GM19043 (cell line): ENCODE results near the gene CEP112.
"Not testable (repeated sequence)": the region's sequence is repeated elsewhere in the genome, so short reads cannot be mapped to it uniquely, and the experiment has no call there.

Source experiments
- ATAC-seq: cut with Tn5 transposase; IDR thresholded peaks from one replicate; pipeline ENCODE4 v1.9.1; 2021; ENCODE audit warnings: low read depth; ENCODE audit not compliant: unreplicated experiment

CEP112 gene

DNA sequence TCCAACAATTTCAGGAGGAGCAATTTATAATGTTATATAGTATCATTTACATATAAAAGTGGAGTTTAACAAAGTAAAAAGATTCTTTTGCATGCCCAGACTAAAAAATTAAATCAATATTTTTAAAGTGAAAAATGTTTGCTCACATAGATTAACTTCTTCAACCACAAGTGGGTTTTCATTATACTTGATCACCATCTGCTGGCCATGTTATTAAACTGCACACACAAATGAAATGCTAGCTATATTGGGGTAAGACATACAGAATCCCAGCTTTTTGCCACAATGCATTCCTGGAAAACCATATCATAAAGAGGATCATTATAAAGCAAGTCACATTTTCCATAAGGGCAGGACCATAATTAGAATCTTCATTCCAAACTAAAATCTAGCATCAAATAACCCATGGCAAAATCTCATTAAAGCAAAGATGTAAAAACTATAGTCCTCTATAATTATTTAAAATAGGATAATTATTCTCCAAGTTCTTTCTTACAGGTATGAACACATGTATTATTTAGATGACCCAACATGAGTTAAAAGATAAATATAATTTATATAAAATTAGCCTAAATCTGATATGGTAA is 26.3 kb downstream of the CEP112 start:
- no peak for ATAC-seq

GRCh38 chr17:66155055-66155454 is 36.9 kb downstream of the CEP112 start:
- not testable (repeated sequence) for ATAC-seq

DNA sequence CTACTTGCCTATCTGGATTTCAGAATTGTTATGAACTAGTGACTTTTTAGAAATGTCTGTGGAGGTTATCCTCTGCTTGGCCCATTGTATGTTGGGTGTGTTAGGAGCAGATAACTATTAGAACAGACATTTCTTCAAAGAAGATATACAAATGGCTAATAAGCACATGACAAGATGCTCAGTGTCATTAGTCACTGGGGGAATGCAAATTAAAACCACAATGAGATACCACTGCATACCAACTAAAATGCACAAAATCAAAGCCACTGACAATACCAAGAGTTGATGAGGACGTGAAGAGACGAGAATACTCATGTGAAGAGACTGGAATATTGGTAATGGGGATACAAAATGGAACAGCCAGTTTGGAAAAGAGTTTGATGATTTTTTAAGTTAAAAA is 39.2 kb downstream of the CEP112 start:
- no peak for ATAC-seq

DNA sequence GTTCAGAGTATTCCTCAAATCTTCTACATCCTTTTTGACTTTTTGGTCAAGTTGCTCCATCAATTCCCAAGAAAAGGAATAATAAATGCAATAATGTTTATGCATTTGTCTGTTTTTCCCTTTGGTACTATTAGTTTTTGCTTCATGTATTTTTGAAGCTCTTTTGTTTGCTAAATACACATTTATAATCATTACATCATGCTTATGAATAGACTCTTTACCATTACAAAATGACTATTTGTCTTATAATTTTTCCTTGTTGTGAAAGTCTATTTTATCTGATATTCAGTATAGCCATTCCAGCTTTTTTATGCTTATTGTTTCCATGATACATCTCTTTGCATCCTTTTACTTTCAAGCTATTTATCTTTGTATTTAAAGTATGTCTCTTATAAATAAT is 41.2 kb downstream of the CEP112 start:
- ATAC-seq = no peak

GRCh38 chr17:66149562-66149961 is 42.4 kb downstream of the CEP112 start:
- ATAC-seq = no peak

GRCh38 chr17:66146394-66146793 is 45.5 kb downstream of the CEP112 start:
- ATAC-seq = no peak

DNA sequence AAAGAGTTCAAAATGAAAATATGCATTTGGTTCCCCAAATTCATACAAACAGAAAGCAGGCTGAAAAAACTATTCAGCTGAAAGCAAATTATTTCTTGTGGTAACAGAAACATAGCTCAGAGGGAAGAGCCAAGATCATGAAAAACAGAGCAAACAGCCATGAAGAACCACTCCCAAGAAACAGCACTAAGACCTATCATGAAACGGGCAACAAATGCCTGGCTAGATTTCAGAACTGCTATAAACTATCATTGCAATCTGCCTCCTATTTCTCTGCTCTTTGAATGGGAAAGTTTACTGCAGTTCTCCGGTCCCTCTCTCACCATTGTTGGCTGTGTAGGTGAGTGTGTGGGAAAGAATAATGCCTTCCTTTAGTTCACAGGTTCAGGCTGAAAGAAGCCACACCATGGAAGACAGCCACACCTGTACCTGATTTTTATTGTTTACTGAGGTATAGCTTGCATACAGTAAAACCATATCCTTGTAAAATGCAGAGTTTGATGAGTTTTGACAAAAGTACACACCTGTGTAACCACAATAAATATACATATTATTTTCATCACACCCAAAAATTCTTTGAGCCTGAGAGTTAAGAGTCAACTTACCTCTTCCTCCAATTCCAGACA is 48.2 kb downstream of the CEP112 start:
- ATAC-seq = no peak

DNA sequence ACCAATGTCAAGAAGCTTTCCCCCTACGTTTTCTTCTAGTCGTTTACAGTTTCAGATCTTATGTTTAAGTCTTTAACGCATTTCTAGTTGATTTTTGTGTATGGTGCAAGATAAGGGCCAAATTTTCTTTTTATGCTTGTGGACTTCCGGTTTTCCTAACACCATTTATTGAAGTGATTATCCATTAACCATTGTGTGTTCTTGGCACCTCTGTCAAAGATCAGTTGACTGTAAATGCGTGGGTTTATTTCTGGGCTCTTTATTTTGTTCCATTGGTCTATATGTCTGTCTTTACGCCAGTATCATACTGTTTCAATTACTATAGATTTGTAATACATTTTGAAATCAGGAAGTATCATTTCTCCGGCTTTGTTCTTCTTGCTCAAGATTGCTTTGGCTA is 49.5 kb downstream of the CEP112 start:
- no peak for ATAC-seq

- ATAC-seq = no peak
Observed at GRCh38 chr17:66138120-66138519, 53.8 kb downstream of the CEP112 start.

DNA sequence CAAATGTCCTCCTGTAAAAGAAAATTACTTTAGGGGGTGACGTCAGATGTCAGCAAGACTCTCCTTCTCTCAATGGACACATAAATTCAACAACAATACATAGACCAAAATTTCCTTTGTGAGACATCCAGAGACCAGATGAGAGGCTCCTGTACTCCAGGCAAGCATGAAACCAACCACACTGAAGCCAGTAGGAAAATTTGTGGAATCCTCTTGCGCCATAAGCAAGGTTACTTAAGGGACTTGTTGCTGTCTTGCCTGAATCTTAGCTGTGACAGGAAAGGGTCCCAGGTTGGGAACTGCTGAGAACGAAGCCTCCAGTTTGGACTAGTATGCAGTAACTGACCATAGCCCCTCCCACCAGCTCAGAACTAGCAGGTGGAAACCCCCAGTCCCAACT is 56.0 kb downstream of the CEP112 start:
- no peak for ATAC-seq

DNA sequence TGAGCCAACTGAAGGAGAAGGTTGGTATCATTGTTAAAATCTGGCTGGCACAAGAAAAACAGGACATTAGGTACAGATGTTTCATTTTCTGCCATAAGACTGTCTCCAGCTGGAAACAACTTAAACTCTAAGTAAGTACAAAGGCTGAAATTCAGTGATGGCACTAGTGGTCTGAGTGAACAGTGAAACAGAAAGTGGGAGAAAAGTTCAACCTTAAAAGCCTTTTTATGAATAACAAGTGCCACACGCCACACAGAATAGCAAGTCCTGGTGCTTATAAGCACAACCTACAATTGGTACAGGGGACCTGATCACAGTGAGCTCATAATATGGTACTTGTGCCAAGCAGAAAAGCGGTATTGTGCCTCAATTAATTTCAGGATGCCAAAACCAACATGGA is 56.7 kb downstream of the CEP112 start:
- no peak for ATAC-seq

DNA sequence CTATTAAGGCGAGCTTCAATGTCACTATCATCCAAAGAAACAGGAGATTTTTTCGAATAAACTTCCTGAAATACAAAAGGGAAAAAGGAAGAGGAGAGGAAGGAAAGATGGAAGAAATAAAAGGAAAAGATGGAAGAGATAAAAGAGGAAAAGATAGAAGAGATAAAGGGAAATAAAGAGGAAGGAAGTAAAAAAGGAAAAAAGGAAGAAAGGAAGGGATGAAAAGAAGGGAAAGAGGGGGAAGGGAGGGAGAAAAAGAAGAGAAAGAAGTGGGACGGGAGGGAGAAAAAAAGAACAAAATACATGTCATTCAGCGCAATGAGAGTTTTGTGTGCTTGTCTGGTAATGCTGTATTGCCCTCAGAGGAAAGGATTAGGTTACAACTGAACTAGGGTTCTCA is 62.2 kb downstream of the CEP112 start:
- ATAC-seq = no peak

- ATAC-seq = no peak
Observed at GRCh38 chr17:66126231-66126630, 65.7 kb downstream of the CEP112 start.

GRCh38 chr17:66123163-66123562 is 68.8 kb downstream of the CEP112 start:
- ATAC-seq = no peak

DNA sequence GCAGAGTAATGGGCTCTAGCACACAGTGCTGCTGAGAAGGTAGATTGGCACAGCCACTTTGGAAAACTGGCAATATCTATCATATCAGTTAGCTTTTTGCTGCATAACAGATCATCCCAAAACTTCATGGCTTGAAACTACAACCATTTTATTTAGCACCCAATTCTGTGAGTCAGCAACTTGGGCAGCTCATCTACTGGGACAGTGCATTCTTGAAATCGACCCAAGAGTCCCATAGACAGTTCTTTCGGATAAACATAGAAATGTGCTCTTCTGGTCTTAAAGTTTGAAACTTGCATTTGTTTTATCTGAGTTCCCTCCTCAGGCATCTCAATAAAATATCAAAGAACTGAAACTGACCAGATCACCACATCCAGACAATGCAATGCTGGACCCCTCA is 76.7 kb downstream of the CEP112 start:
- ATAC-seq = no peak

GRCh38 chr17:66114609-66115008 is 77.3 kb downstream of the CEP112 start:
- ATAC-seq = no peak

- ATAC-seq = no peak
Observed at GRCh38 chr17:66107731-66108130, 84.2 kb downstream of the CEP112 start.

GRCh38 chr17:66098040-66098439 is 93.9 kb downstream of the CEP112 start:
- no peak for ATAC-seq

DNA sequence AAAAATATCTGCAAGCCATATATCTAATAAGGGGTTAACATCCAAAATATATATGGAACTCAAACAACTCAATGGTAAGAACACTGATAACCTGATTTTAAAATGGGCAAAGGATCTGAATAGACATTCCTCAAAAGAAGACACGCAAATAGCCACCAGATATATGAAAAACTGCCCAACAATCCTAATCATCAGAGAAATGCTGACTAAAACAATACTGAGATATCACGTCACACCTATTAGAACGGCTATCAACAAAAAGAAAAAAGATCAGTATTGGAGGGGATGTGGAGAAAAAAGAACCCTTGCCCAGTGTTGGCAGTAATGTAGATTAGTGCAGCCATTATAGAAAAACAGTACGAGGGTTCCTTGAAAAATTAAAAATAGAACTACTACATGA is 97.2 kb downstream of the CEP112 start:
- no peak for ATAC-seq

- no peak for ATAC-seq
Observed at GRCh38 chr17:66091445-66092080, 100.4 kb downstream of the CEP112 start.

DNA sequence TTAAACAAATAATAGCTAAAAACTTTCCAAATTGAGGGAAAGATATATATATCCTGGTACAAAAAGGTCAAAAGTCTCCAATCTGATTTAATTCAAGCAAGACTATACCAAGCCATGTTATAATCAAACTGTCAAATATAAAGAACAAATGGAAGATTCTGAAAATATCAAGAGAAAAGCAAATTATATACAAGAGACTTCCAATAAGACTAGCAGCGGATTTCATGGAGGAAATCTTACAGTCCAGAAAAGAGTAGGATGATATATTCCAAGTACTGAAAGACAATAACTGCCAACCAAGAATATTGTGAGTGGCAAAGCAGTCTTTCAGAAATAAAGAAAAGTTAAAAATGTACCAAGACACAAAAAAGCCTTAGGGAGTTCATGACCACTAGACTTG is 102.2 kb downstream of the CEP112 start:
- no peak for ATAC-seq

DNA sequence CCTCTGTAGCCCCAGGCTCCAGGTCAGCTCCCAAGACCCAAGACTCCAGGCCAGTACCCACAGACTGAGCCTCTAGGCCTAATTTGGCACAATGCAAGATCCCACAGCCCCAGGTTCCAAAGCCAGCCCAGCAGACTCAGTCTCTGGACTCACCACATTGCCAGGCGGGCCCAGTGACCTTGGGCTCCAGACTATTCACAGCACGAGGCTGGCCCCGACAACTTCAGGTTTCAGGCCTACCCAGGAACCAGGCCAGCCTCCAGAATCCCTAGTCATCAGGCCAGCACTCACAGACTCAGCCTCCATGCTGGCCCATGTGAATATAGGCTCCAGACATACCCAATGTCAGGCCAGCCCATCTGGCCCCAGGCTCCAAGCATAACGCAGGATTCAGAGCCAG is 103.8 kb downstream of the CEP112 start:
- ATAC-seq = no peak
